Measurements from ENCODE around the gene USF2. TPM values are rescaled to one million over a fixed set of nuclear protein-coding genes. Genes with fewer than 3 reads are reported as not detected.
"Not testable (repeated sequence)": the region's sequence is repeated elsewhere in the genome, so short reads cannot be mapped to it uniquely, and the experiment has no call there.

The USF2 gene
- total and polyA plus RNA-seq, 2 experiments from 2014 or later: 30.2 to 55.6 TPM

- Histone ChIP-seq H3K36me3 (replicated peaks; ENCODE audit: insufficient read depth, low read depth) (no peaks in the 10 kb centered on the region), H2AFZ (no peak overlapping the region), H3K9me2 (replicated peaks; ENCODE audit: insufficient read depth) (no peaks in the 10 kb centered on the region), H3K4me2 (no peak overlapping the region), H3K79me2 (no peaks in the 10 kb centered on the region), H3K4me1 (ENCODE audit: insufficient read depth) (no peaks in the 10 kb centered on the region), H3K9me3 (ENCODE audit: low read depth) (no peaks in the 10 kb centered on the region), H3K27me3 (no peaks in the 10 kb centered on the region), H4K20me1 (ENCODE audit: insufficient read depth, poor library complexity, severe bottlenecking) (no peaks in the 10 kb centered on the region), H3K27ac (no peak overlapping the region), H3K4me3 (no peak overlapping the region)
- no peak for DNase-seq (ENCODE audit: low spot score)
- TF ChIP-seq EZH2phosphoT487 (IDR thresholded peaks at IDR 0.05; ENCODE audit: low read depth, severe bottlenecking, unreplicated experiment): no peak
- no peak for TF ChIP-seq EZH2 (IDR thresholded peaks at IDR 0.05; ENCODE audit: borderline replicate concordance)
- no peak for TF ChIP-seq CTCF (IDR thresholded peaks at IDR 0.05; ENCODE audit: poor library complexity)
- 79% methylated on average over 6 of the region's 6 CpGs for WGBS (ENCODE audit: low lambda C conversion rate, missing lambda C conversion rate)
These were observed 31.9 kb upstream of the USF2 start for GRCh38 chr19:35236638-35237400.

GRCh38 chr19:35239597-35239996 lies 29.2 kb upstream of the USF2 start:
- H3K27ac ChIP-seq; H2AFZ ChIP-seq; H3K4me1 ChIP-seq (ENCODE audit: insufficient read depth); H3K4me2 ChIP-seq; H3K36me3 ChIP-seq (replicated peaks; ENCODE audit: insufficient read depth, low read depth); H4K20me1 ChIP-seq (ENCODE audit: insufficient read depth, poor library complexity, severe bottlenecking); DNase-seq (ENCODE audit: low spot score); H3K9me3 ChIP-seq (ENCODE audit: low read depth); H3K9me2 ChIP-seq (replicated peaks; ENCODE audit: insufficient read depth); H3K79me2 ChIP-seq; H3K27me3 ChIP-seq; H3K4me3 ChIP-seq: not testable (repeated sequence)
- 85% methylated on average over 1 of the region's 1 CpG for WGBS (ENCODE audit: low lambda C conversion rate, missing lambda C conversion rate)

GRCh38 chr19:35240327-35240726 lies 28.4 kb upstream of the USF2 start:
- TF ChIP-seq CTCF (IDR thresholded peaks at IDR 0.05; ENCODE audit: poor library complexity): no peak
- no peak for TF ChIP-seq EZH2phosphoT487 (IDR thresholded peaks at IDR 0.05; ENCODE audit: low read depth, severe bottlenecking, unreplicated experiment)
- TF ChIP-seq EZH2 (IDR thresholded peaks at IDR 0.05; ENCODE audit: borderline replicate concordance): no peak
- 100% methylated on average over 1 of the region's 1 CpG for WGBS (ENCODE audit: low lambda C conversion rate, missing lambda C conversion rate)
- no peaks in the 10 kb centered on the region for H3K79me2 ChIP-seq

GRCh38 chr19:35241417-35241816 lies 27.3 kb upstream of the USF2 start:
- Histone ChIP-seq H3K4me1 (ENCODE audit: insufficient read depth) (no peaks in the 10 kb centered on the region), H3K27me3 (no peaks in the 10 kb centered on the region), H2AFZ (no peak overlapping the region), H4K20me1 (ENCODE audit: insufficient read depth, poor library complexity, severe bottlenecking) (no peaks in the 10 kb centered on the region), H3K79me2 (no peaks in the 10 kb centered on the region), H3K4me3 (no peak overlapping the region), H3K4me2 (no peak overlapping the region), H3K27ac (no peak overlapping the region), H3K36me3 (replicated peaks; ENCODE audit: insufficient read depth, low read depth) (no peaks in the 10 kb centered on the region), H3K9me3 (ENCODE audit: low read depth) (no peaks in the 10 kb centered on the region), H3K9me2 (replicated peaks; ENCODE audit: insufficient read depth) (no peaks in the 10 kb centered on the region)
- DNase-seq (ENCODE audit: low spot score): no peak
- 93% methylated on average over 1 of the region's 1 CpG for WGBS (ENCODE audit: low lambda C conversion rate, missing lambda C conversion rate)
- no peak for TF ChIP-seq EZH2phosphoT487 (IDR thresholded peaks at IDR 0.05; ENCODE audit: low read depth, severe bottlenecking, unreplicated experiment)
- TF ChIP-seq EZH2 (IDR thresholded peaks at IDR 0.05; ENCODE audit: borderline replicate concordance): no peak
- no peak for TF ChIP-seq CTCF (IDR thresholded peaks at IDR 0.05; ENCODE audit: poor library complexity)

More at GRCh38 chr19:35240327-35240726, 28.4 kb upstream of the USF2 start:
- Histone ChIP-seq H2AFZ (no peak overlapping the region), H3K36me3 (replicated peaks; ENCODE audit: insufficient read depth, low read depth) (no peaks in the 10 kb centered on the region), H3K9me2 (replicated peaks; ENCODE audit: insufficient read depth) (no peaks in the 10 kb centered on the region), H3K4me3 (no peak overlapping the region), H3K4me2 (no peak overlapping the region), H3K27me3 (no peaks in the 10 kb centered on the region), H4K20me1 (ENCODE audit: insufficient read depth, poor library complexity, severe bottlenecking) (no peaks in the 10 kb centered on the region), H3K27ac (no peak overlapping the region), H3K4me1 (ENCODE audit: insufficient read depth) (no peaks in the 10 kb centered on the region), H3K9me3 (ENCODE audit: low read depth) (no peaks in the 10 kb centered on the region)
- no peak for DNase-seq (ENCODE audit: low spot score)

Measured in hepatocyte (in vitro differentiated cells).